ENCODE results near the gene CD200.
"Not testable (repeated sequence)": the region's sequence is repeated elsewhere in the genome, so short reads cannot be mapped to it uniquely, and the experiment has no call there.

Gene CD200

GRCh38 chr3:112381673-112382542 is 49.0 kb downstream of the CD200 start:
- FAIRE-seq (no peak), DNase-seq (ENCODE audit: extremely low spot score, insufficient read length, low read depth) (no peak)

GRCh38 chr3:112382543-112383160 is 49.7 kb downstream of the CD200 start:
- DNase-seq (ENCODE audit: extremely low spot score, insufficient read length, low read depth): no peak
- FAIRE-seq: no peak

- DNase-seq (ENCODE audit: extremely low spot score, insufficient read length, low read depth) (no peak), FAIRE-seq (no peak)
Observed at GRCh38 chr3:112384769-112385168, 51.8 kb downstream of the CD200 start.

- FAIRE-seq (no peak), DNase-seq (ENCODE audit: extremely low spot score, insufficient read length, low read depth) (no peak)
Observed at GRCh38 chr3:112388972-112389371, 56.0 kb downstream of the CD200 start.

- DNase-seq (ENCODE audit: extremely low spot score, insufficient read length, low read depth) (no peak), FAIRE-seq (no peak)
Observed at GRCh38 chr3:112389961-112390360, 57.0 kb downstream of the CD200 start.

- no peak for DNase-seq (ENCODE audit: extremely low spot score, insufficient read length, low read depth)
- FAIRE-seq: no peak
Observed at GRCh38 chr3:112390783-112391641, 58.1 kb downstream of the CD200 start.

- DNase-seq (ENCODE audit: extremely low spot score, insufficient read length, low read depth): no peak
- FAIRE-seq: no peak
Observed at GRCh38 chr3:112391648-112392047, 58.7 kb downstream of the CD200 start.

GRCh38 chr3:112392393-112393359 is 59.7 kb downstream of the CD200 start:
- no peak for FAIRE-seq
- DNase-seq (ENCODE audit: extremely low spot score, insufficient read length, low read depth): no peak

GRCh38 chr3:112393360-112393728 is 60.4 kb downstream of the CD200 start:
- DNase-seq (ENCODE audit: extremely low spot score, insufficient read length, low read depth) (no peak), FAIRE-seq (no peak)

GRCh38 chr3:112394003-112394640 is 61.2 kb downstream of the CD200 start:
- FAIRE-seq: no peak
- no peak for DNase-seq (ENCODE audit: extremely low spot score, insufficient read length, low read depth)

GRCh38 chr3:112395181-112395895 is 62.4 kb downstream of the CD200 start:
- FAIRE-seq (no peak), DNase-seq (ENCODE audit: extremely low spot score, insufficient read length, low read depth) (no peak)

- no peak for FAIRE-seq
Observed at GRCh38 chr3:112395896-112396290, 62.9 kb downstream of the CD200 start.

GRCh38 chr3:112397556-112397955 is 64.6 kb downstream of the CD200 start:
- no peak for DNase-seq (ENCODE audit: extremely low spot score, insufficient read length, low read depth)
- FAIRE-seq: peak; percentile 33

More at GRCh38 chr3:112395896-112396290, 62.9 kb downstream of the CD200 start:
- DNase-seq (ENCODE audit: extremely low spot score, insufficient read length, low read depth): no peak

- FAIRE-seq: no peak
- no peak for DNase-seq (ENCODE audit: extremely low spot score, insufficient read length, low read depth)
Observed at GRCh38 chr3:112399064-112399463, 66.1 kb downstream of the CD200 start.

GRCh38 chr3:112399554-112399953 is 66.6 kb downstream of the CD200 start:
- not testable (repeated sequence) for DNase-seq (ENCODE audit: extremely low spot score, insufficient read length, low read depth); FAIRE-seq

- not testable (repeated sequence) for FAIRE-seq; DNase-seq (ENCODE audit: extremely low spot score, insufficient read length, low read depth)
Observed at GRCh38 chr3:112400317-112400716, 67.4 kb downstream of the CD200 start.

GRCh38 chr3:112401617-112402016 is 68.7 kb downstream of the CD200 start:
- FAIRE-seq (no peak), DNase-seq (ENCODE audit: extremely low spot score, insufficient read length, low read depth) (no peak)

- DNase-seq (ENCODE audit: extremely low spot score, insufficient read length, low read depth) (no peak), FAIRE-seq (peak; percentile 26)
Observed at GRCh38 chr3:112403103-112403502, 70.1 kb downstream of the CD200 start.

Measured in GM18507 (cell line).